Epithelial cell of esophagus (primary cell): Measurements from ENCODE around the gene PRDM16.

Source experiments
- DNase-seq: peaks from one replicate; pipeline ENCODE4 v3.0.0; 2010; ENCODE audit warnings: low read depth
- H3K4me3 ChIP-seq: 2 replicates; pipeline ENCODE4 v1.5.1; 2011; ENCODE audit warnings: mild to moderate bottlenecking, low read length, control low read depth
- CTCF ChIP-seq: IDR thresholded peaks from 2 replicates; pipeline ENCODE4 v1.5.1; 2011; ENCODE audit warnings: low read depth, mild to moderate bottlenecking, low read length, control low read depth, inconsistent platforms; ENCODE audit not compliant: insufficient read depth; ENCODE audit errors: missing control alignments

The PRDM16 gene

GRCh38 chr1:3391711-3392110 is 322.7 kb downstream of the PRDM16 start:
- TF ChIP-seq CTCF: no peak
- DNase-seq: no peak
- H3K4me3 ChIP-seq: no peak overlapping the region

GRCh38 chr1:3393024-3393986 is 324.3 kb downstream of the PRDM16 start:
- no peak for TF ChIP-seq CTCF
- H3K4me3 ChIP-seq: no peak overlapping the region
- DNase-seq: no peak

GRCh38 chr1:3393987-3394920 is 325.3 kb downstream of the PRDM16 start:
- TF ChIP-seq CTCF: no peak
- no peak overlapping the region for H3K4me3 ChIP-seq
- DNase-seq: no peak

- no peak for TF ChIP-seq CTCF
- no peak for DNase-seq
- no peak overlapping the region for H3K4me3 ChIP-seq
These were observed 327.4 kb downstream of the PRDM16 start for GRCh38 chr1:3396411-3396810.

- DNase-seq: no peak
- H3K4me3 ChIP-seq: no peak overlapping the region
- TF ChIP-seq CTCF: no peak
These were observed 328.3 kb downstream of the PRDM16 start for GRCh38 chr1:3397311-3397710.

- no peak for TF ChIP-seq CTCF
- no peak overlapping the region for H3K4me3 ChIP-seq
- no peak for DNase-seq
These were observed 329.6 kb downstream of the PRDM16 start for GRCh38 chr1:3398396-3399140.
